GM19099 (cell line): Measurements from ENCODE around the gene MRPS34.

ENCODE experiments used
- POLR2A ChIP-seq: IDR thresholded peaks from 3 replicates; pipeline ENCODE4 v1.6.1; 2011; ENCODE audit warnings: low read depth; ENCODE audit not compliant: insufficient read length; ENCODE audit errors: extremely low read depth

MRPS34 gene

GRCh38 chr16:1758923-1759322 lies 14.0 kb downstream of the MRPS34 start:
- TF ChIP-seq POLR2A = no peak

- TF ChIP-seq POLR2A = no peak
These were observed 15.0 kb downstream of the MRPS34 start for GRCh38 chr16:1757714-1758461.

- TF ChIP-seq POLR2A = no peak
These were observed 18.7 kb downstream of the MRPS34 start for GRCh38 chr16:1754204-1754603.

GRCh38 chr16:1752853-1753252 lies 20.1 kb downstream of the MRPS34 start:
- no peak for TF ChIP-seq POLR2A

GRCh38 chr16:1751946-1752345 lies 21.0 kb downstream of the MRPS34 start:
- TF ChIP-seq POLR2A = no peak

GRCh38 chr16:1749152-1750117 lies 23.5 kb downstream of the MRPS34 start:
- no peak for TF ChIP-seq POLR2A

GRCh38 chr16:1747934-1748333 lies 25.0 kb downstream of the MRPS34 start:
- no peak for TF ChIP-seq POLR2A

GRCh38 chr16:1746693-1747195 lies 26.2 kb downstream of the MRPS34 start:
- no peak for TF ChIP-seq POLR2A

GRCh38 chr16:1745900-1746692 lies 26.8 kb downstream of the MRPS34 start:
- TF ChIP-seq POLR2A = no peak

GRCh38 chr16:1745181-1745899 lies 27.6 kb downstream of the MRPS34 start:
- TF ChIP-seq POLR2A = no peak

GRCh38 chr16:1744338-1744840 lies 28.5 kb downstream of the MRPS34 start:
- TF ChIP-seq POLR2A = no peak

GRCh38 chr16:1743376-1744337 lies 29.3 kb downstream of the MRPS34 start:
- no peak for TF ChIP-seq POLR2A
